GM19452 (cell line): ENCODE results near the gene C5orf15.

Experiments
- ATAC-seq: cut with Tn5 transposase; IDR thresholded peaks from one replicate; pipeline ENCODE4 v1.9.1; 2021; ENCODE audit not compliant: unreplicated experiment

Gene C5orf15

DNA sequence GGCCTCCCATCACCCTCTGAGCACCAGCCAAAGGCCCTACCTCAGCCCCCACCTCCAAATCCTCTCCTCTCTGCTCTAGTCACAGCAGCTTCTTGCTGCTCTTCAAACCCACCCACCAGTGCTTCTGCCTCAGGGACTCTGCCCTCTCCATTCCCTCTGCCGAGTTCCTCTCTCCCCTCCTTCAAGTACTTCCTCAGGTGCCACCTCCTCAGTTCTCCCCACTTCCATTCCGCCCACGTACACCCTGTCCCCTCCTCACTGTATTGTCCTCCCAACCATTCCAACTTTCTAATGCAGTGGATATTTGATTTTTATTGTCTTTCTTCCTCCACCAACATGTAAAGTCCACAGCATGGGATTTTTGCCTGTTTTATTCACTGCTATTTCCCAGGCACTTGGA lies 43.2 kb downstream of the C5orf15 start:
- ATAC-seq, result no peak

DNA sequence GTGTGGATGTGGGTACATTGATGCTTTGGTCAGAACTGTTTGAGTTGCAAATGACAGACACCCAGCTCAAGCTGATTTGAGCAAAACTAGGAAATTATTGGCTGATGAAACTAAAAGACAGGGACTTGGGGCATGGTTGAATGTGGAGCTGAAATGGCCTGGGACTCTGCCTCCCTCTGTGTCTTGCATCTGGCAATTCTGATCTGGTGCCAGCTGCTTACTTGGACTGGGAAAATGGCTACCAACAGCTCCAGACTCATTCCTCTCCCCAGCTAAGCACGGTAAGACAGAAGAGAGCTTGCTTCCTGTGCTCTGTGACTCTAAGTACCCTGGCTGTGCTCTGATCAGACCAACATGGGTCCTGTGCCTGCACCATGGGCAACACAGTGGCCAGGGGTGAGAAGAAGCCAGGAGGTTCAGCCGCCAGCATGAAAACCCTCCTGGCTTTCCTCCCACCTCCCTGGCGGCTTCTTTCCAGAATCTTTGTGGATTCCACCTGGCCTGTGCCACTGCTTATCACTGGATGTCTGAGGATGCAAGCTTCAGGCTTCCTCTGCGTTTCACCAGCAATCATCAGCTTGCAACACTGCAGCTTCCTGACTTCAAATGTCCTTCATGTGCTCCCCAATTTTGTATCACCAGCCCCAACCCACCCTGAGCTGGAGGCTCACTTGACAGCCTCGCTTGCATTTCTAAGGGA lies 44.1 kb downstream of the C5orf15 start:
- ATAC-seq, result no peak

DNA sequence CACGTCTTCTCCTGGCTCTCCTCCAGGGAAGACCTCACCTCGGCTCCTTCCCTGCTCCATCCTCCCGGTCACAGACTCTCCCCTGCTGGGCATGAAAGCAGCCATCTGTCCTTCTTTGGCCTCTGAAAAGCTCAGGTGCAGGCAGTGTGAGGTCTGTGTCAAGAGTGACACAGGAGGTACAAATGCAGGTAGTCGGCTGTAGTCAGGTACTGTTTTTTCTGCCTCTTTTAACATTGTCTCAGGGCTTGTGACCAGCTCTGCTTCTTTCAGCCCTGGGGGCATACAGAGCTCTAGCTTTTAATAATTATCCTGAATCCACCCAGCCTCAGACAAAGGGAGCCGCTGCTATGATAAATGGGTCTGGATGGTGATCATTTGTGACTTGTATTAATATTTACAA lies 46.4 kb downstream of the C5orf15 start:
- no peak for ATAC-seq

DNA sequence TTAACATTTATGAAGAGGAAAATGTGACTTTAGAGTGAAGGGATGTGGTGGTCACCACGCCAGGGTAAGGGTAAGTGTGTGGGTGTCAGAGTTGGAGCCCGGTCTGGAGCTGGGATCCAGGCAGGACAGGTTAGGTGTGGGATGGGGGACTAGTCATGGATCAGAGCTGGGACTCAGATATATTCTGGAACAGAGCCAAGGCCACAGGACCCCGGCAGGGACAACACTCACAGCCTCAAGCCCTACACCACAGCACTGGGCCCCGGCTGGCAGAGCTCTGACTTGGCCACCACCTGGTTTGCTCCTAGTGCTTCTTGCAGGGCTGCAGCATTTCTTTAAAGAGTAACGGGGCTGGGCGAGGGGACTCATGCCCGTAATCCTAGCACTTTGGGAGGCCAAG lies 47.4 kb downstream of the C5orf15 start:
- no peak for ATAC-seq

DNA sequence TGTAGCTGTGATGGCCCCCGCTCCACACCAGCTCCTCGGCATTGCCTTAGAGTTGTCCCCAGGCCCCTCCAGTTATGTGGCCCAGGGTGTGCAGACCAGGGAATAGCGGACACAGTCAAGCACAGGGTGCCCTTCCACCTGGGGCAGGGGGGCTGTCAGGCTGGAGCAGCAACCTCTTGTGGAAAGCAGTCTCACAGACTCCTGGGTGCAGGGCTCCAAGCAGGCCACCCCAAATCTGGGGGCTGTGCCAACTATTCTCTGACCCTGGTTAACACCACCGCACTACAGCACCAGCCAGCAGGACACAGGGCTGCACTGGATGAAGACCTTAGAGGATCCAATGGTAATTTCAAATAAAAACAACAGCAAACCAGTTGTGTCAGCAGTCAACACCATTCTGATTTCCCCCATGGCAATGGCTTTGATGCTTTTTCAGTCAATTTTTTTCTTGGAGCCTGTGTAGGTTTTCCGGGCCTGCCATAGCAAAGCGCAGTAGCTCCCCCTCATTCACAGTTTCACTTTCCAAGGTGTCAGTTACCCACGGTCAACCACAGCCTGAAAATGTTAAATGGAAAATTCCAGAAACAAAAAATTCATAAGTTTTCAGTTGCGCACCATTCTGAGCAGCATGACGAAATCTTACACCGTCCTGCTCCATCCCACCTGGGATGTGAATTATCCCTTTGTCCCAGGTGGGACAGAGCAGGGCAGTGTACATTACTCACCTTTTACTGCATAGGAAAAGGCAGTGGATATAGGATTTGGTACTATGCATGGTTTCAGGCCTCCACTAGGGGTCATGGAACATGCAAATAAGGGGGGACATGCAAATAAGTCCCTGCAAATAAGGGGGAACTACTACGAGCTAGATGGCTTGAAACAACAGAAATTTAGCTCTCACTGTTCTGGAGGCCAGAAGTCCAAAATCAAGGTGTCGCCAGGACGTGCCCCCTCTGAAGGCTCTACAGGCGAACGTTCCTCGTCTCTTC lies 49.0 kb downstream of the C5orf15 start:
- no peak for ATAC-seq

DNA sequence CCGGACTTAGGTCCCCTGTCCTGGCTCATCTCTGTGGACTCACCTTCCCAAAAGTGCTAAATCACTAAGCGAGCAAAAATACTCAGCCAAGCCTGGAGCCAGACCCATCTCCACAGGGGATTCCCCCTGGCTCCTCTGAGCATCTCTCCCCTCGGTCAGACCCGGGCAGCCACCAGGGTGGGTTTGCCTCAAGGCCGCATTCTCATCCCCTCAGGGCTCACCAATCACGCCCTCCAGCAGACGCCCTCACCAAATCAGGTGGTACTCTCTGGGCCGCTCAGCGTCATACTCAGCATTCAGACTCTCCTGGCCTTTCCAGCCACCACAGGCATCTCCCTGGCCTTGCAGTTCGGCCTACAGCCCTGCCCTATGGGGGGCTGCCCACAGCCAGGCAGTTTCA lies 49.7 kb downstream of the C5orf15 start:
- ATAC-seq, result no peak

DNA sequence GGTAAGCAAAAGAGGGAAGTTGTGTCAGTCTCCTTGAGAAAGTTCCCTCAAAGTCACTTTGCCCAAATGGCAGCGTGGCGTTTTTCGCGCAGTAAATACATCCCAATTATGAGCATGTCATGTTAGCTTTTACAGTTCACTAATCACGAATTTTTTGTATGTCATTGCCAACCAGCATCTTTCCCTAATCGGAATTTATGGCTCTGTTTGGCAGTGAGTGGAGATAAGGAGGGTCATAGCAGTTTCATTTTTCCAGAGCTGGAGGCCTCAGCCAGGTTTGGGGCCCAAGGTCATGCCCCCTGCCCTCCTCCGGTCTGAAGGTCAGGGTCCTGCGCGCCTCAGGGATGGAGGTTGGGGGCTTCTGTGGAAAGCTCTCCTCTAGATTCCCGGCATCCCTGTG lies 50.1 kb downstream of the C5orf15 start:
- no peak for ATAC-seq

DNA sequence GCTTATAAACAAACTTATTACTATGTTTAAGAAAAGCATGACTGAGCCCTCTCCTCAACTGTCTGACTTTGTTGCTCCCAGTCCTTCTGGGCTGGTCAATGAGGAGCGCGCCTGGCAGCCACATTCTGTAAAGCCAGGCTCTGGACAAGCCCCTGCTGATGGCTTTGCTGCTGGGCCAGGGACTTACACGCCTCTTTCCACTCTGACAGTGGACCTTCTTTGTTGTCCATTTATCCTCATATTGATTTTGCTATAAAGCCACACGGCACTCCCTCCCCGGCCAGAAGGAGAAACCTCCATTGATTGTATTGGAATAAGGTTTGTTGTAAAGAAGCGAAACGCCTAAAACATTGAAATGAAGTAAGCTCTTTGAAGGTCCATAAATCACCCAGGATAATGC lies 50.6 kb downstream of the C5orf15 start:
- ATAC-seq, result no peak

DNA sequence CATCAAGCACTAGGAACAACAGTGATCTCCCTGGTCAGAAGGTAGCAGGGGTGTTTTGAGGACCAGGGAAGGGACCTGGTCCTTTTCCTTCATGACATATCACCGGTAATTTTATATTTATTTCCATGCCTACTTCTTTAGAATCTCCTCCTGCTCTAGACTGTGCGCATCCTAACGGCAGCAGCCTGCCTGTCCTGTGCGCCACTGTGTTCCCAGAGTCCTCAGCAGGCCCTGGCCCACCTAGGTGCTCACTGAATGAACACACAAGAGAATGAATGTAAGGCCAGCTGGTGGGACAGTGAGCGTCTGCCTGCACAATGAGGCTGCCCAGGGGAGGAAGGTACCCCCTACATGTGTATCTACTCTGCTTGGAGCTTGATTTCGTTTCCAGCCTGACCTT lies 51.5 kb downstream of the C5orf15 start:
- no peak for ATAC-seq

DNA sequence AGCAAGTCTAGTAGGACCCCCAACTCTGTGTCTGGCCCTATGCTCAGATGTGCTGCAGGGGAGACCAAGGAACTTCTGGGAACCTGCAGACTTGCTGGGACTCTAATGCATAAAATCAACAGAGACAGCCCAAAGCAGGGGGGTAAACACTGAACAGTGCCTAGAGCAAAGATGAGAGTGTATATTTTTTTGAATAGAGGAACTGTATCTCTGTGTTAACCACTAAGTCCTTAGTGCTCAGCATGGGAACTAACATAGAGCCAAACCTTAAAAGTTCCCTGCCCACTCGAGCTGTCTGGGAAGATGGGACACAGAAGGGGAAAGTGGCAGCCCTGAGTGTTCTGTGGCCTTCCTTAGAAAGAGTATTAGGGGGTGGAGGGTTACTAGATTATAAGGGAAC lies 51.9 kb downstream of the C5orf15 start:
- no peak for ATAC-seq

DNA sequence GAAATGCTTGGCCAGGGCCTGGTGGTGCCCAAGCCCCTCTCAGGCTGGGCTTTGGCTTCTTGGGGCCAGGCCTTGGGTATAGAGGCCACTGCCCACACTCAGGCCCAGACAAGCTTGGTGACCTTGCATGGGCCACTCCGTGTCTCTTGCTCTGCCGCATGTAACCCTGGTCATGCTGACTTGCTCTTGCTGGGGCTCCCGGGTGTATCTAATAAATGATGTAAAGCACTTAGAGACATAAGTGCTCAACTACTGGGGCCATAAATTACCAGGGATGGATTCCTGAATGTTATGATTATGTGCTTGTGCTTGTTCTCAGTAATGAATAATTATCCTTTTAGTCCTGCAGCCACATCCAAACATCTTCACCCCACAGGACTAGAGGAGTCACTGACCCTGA lies 54.0 kb downstream of the C5orf15 start:
- no peak for ATAC-seq

DNA sequence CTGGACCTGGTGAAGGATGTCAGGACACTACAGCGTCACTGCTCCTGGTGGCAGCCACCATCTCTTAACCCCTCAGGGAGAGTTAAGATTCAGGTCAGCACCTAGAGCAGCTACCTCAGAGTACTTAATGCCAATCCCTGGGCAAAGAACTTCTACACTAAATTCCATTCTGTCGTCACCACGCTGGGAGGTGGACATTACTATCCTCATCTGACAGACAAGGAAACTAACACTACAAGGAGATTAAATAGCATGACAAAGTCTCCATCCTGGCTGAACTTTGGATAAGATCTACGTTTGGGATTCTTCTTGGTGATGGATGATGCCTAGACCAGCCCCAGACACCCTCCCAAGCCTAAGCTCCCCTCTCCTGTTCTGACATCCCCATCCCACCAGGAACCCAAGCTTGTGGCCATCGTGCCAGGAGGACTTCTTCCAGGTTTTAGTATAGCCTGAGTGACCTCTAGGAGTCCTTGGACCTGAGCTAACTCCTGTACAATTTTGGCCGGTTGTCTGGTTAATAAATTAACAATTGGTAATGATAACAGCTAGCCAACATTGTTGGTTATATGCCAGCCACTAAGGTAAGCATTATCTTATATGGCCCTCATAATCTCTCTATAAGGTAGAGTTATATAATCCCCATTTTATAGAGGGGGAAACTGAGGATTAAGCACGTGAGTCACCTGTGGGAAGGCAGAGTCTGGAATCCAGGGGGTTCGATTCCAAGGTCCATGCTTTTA lies 54.8 kb downstream of the C5orf15 start:
- ATAC-seq, result no peak

DNA sequence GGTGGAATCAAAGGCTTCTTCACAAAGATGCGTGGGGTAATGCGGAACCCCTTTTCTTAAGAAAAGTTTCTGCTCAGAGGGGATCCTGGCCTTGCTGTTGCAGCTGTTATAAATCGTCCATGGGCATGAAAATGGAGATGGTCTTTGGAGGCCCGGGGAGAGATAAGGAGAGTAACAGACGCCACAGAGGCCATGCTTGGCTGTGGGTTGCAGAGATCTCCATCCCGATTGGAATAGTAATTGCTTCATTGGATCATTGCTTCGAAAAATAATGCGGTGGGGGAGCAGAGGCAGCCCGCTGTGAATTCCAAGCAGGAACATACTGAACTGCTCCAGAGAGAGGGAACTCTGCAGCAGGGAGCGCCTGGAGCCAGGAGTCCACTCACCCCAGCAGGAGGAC lies 55.5 kb downstream of the C5orf15 start:
- ATAC-seq, result no peak

DNA sequence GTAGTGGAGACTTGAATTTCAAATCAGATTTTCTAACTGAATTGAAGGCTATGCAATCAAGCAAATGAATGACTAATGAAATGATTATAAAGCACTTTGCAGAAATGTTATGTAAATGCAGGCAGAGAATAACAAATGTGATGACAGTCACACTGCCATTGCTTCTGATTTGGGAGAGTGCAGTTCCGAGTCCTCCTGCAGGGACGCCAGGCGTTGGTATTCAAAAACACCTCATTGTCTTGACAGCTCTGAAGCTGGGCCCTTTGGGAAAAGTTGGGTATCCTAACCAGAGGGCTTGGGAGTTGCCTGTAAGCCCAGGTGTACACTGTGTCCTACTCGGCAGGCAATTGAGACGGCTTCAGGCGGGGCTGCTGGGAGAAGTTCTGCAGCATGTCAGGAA lies 57.9 kb downstream of the C5orf15 start:
- ATAC-seq, result no peak

DNA sequence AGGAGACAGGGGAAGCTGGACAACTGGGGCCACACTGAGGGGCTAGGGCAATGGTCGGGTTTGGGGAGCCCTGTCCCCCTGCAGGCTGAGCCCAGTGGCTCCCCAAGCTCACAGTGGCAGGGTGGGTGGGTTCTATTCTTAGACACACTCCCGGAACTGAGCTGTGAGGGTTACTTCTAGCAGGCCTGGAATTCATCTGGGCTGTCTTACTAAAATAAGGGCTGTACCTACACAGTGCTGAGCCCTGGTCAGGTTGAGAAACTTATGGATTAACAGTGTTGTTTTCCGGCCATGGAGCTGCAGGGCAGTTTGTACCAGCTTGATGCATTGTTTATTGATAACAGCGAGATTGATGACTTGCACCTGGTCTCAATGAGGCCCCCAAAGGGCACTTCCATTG lies 58.8 kb downstream of the C5orf15 start:
- ATAC-seq, result no peak

DNA sequence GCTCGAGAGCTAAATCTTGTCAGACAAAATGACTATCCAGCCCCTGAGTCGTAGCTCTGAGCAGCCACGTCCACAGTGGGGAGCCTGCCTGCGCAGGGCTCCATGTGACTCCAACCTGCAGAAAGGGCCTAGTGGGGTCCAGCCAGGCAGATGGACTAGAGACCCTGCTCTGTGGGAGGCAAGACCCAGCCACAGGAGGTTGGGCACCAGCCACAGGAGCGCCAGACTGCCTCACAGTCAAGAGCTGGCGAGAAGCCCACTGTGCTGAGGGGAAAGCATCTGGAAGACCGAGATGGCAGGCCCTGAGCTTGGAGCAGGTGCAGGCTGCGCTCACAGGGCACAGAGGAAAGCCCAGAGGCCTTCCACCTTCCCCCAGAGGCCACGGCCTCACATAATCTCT lies 61.4 kb downstream of the C5orf15 start:
- no peak for ATAC-seq

DNA sequence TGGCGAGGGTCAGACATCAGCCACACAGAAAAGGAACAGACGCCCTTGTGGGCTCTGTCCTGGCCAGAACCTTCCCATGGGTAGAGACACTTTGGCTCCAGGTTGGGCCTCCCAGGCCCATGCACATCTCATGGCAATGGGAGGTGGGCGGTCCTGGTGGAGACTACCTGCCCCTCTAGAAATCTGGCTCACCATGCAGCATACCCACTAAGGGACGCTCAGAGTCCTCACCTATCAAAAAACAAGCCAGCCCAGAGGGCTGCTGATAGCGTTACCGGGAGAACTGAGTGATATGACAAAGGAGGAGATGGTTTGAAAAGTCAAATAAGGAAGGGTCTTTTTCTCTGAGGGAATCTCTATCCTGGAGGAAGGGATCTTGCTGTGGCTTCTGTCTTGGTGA lies 62.1 kb downstream of the C5orf15 start:
- no peak for ATAC-seq
